Measurements from ENCODE around the gene MPDU1.

The MPDU1 gene

GRCh38 chr17:7579834-7580603 lies 3.6 kb upstream of the MPDU1 start:
- peaks cover 14% of the 10 kb centered on the region for H4K20me1 ChIP-seq (ENCODE audit: control insufficient read depth, insufficient read depth, low read depth, low read length)
- no peaks in the 10 kb centered on the region for H3K9me3 ChIP-seq (ENCODE audit: control insufficient read depth, insufficient read depth, low read length)
- peaks cover 80% of the 10 kb centered on the region for H3K36me3 ChIP-seq (ENCODE audit: control insufficient read depth, low read length)
- no peaks in the 10 kb centered on the region for H3K27me3 ChIP-seq (ENCODE audit: control insufficient read depth, low read length)
- TF ChIP-seq EZH2phosphoT487 (IDR thresholded peaks at IDR 0.05; ENCODE audit: borderline replicate concordance, low read length): no peak
- TF ChIP-seq, protein P1, sequence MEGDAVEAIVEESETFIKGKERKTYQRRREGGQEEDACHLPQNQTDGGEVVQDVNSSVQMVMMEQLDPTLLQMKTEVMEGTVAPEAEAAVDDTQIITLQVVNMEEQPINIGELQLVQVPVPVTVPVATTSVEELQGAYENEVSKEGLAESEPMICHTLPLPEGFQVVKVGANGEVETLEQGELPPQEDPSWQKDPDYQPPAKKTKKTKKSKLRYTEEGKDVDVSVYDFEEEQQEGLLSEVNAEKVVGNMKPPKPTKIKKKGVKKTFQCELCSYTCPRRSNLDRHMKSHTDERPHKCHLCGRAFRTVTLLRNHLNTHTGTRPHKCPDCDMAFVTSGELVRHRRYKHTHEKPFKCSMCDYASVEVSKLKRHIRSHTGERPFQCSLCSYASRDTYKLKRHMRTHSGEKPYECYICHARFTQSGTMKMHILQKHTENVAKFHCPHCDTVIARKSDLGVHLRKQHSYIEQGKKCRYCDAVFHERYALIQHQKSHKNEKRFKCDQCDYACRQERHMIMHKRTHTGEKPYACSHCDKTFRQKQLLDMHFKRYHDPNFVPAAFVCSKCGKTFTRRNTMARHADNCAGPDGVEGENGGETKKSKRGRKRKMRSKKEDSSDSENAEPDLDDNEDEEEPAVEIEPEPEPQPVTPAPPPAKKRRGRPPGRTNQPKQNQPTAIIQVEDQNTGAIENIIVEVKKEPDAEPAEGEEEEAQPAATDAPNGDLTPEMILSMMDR (IDR thresholded peaks at IDR 0.05; ENCODE audit: low read depth, low read length, poor library complexity, severe bottlenecking): no peak
- no peaks in the 10 kb centered on the region for H3K9me2 ChIP-seq (replicated peaks; ENCODE audit: control insufficient read depth, low read length)
- H3K27ac ChIP-seq (ENCODE audit: low read depth, low read length): peak overlapping the region; percentile 71
- peaks cover 72% of the 10 kb centered on the region for H3K4me1 ChIP-seq (ENCODE audit: control insufficient read depth, low read length)
- H3K4me3 ChIP-seq (ENCODE audit: low read length): peak overlapping the region; percentile 16; the same call in 1 of the 2 replicates
- peaks cover 38% of the 10 kb centered on the region for H3K79me2 ChIP-seq (ENCODE audit: control insufficient read depth, low read length)
- peak overlapping the region; percentile 42 for H3K4me2 ChIP-seq (ENCODE audit: low read length)
- peaks cover 58% of the 10 kb centered on the region for H3F3A ChIP-seq (ENCODE audit: control insufficient read depth, insufficient read depth)

- no peak overlapping the region for H3K27ac ChIP-seq (ENCODE audit: low read depth, low read length)
- TF ChIP-seq, protein P1 (IDR thresholded peaks at IDR 0.05; ENCODE audit: low read depth, low read length, poor library complexity, severe bottlenecking): no peak
- no peak for TF ChIP-seq EZH2phosphoT487 (IDR thresholded peaks at IDR 0.05; ENCODE audit: borderline replicate concordance, low read length)
- peaks cover 39% of the 10 kb centered on the region for H3K79me2 ChIP-seq (ENCODE audit: control insufficient read depth, low read length)
Observed at GRCh38 chr17:7580604-7581575, 2.8 kb upstream of the MPDU1 start.

GRCh38 chr17:7582396-7583252 lies 1.0 kb upstream of the MPDU1 start:
- TF ChIP-seq, protein P1 (IDR thresholded peaks at IDR 0.05; ENCODE audit: low read depth, low read length, poor library complexity, severe bottlenecking): no peak
- no peak for TF ChIP-seq EZH2phosphoT487 (IDR thresholded peaks at IDR 0.05; ENCODE audit: borderline replicate concordance, low read length)
- Histone ChIP-seq H3F3A (ENCODE audit: control insufficient read depth, insufficient read depth) (peaks cover 32% of the 10 kb centered on the region), H3K4me2 (ENCODE audit: low read length) (peak overlapping the region; percentile 85), H3K9me2 (replicated peaks; ENCODE audit: control insufficient read depth, low read length) (no peaks in the 10 kb centered on the region), H3K4me1 (ENCODE audit: control insufficient read depth, low read length) (peaks cover 55% of the 10 kb centered on the region), H3K36me3 (ENCODE audit: control insufficient read depth, low read length) (peaks cover 74% of the 10 kb centered on the region), H3K27me3 (ENCODE audit: control insufficient read depth, low read length) (no peaks in the 10 kb centered on the region), H3K4me3 (ENCODE audit: low read length) (peak overlapping the region; percentile 93), H3K27ac (ENCODE audit: low read depth, low read length) (peak overlapping the region; percentile 82), H3K79me2 (ENCODE audit: control insufficient read depth, low read length) (peaks cover 42% of the 10 kb centered on the region), H3K9me3 (ENCODE audit: control insufficient read depth, insufficient read depth, low read length) (no peaks in the 10 kb centered on the region), H4K20me1 (ENCODE audit: control insufficient read depth, insufficient read depth, low read depth, low read length) (no peaks in the 10 kb centered on the region)

More at GRCh38 chr17:7580604-7581575, 2.8 kb upstream of the MPDU1 start:
- H3K4me1 ChIP-seq (ENCODE audit: control insufficient read depth, low read length): peaks cover 72% of the 10 kb centered on the region
- H3K4me2 ChIP-seq (ENCODE audit: low read length): no peak overlapping the region
- H3K9me3 ChIP-seq (ENCODE audit: control insufficient read depth, insufficient read depth, low read length): no peaks in the 10 kb centered on the region
- no peaks in the 10 kb centered on the region for H3K9me2 ChIP-seq (replicated peaks; ENCODE audit: control insufficient read depth, low read length)
- H4K20me1 ChIP-seq (ENCODE audit: control insufficient read depth, insufficient read depth, low read depth, low read length): peaks cover 5% of the 10 kb centered on the region; the same call in 1 of the 2 replicates
- H3K36me3 ChIP-seq (ENCODE audit: control insufficient read depth, low read length): peaks cover 77% of the 10 kb centered on the region
- H3K27me3 ChIP-seq (ENCODE audit: control insufficient read depth, low read length): no peaks in the 10 kb centered on the region
- H3F3A ChIP-seq (ENCODE audit: control insufficient read depth, insufficient read depth): peaks cover 49% of the 10 kb centered on the region
- no peak overlapping the region for H3K4me3 ChIP-seq (ENCODE audit: low read length)

Data from DOHH2 (cell line).